ENCODE measurements around the gene RAB13. TPM values are rescaled to one million over a fixed set of nuclear protein-coding genes. Genes with fewer than 3 reads are reported as not detected.

The RAB13 gene
- total RNA-seq, 4 donors from 2014 or later, result 40.1 to 97.9 (median 64.1) TPM

- TF ChIP-seq, protein P1, sequence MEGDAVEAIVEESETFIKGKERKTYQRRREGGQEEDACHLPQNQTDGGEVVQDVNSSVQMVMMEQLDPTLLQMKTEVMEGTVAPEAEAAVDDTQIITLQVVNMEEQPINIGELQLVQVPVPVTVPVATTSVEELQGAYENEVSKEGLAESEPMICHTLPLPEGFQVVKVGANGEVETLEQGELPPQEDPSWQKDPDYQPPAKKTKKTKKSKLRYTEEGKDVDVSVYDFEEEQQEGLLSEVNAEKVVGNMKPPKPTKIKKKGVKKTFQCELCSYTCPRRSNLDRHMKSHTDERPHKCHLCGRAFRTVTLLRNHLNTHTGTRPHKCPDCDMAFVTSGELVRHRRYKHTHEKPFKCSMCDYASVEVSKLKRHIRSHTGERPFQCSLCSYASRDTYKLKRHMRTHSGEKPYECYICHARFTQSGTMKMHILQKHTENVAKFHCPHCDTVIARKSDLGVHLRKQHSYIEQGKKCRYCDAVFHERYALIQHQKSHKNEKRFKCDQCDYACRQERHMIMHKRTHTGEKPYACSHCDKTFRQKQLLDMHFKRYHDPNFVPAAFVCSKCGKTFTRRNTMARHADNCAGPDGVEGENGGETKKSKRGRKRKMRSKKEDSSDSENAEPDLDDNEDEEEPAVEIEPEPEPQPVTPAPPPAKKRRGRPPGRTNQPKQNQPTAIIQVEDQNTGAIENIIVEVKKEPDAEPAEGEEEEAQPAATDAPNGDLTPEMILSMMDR (IDR thresholded peaks at IDR 0.05; ENCODE audit: low read depth), result no peak
Measured at GRCh38 chr1:153962088-153963029, 23.8 kb downstream of the RAB13 start.

DNA sequence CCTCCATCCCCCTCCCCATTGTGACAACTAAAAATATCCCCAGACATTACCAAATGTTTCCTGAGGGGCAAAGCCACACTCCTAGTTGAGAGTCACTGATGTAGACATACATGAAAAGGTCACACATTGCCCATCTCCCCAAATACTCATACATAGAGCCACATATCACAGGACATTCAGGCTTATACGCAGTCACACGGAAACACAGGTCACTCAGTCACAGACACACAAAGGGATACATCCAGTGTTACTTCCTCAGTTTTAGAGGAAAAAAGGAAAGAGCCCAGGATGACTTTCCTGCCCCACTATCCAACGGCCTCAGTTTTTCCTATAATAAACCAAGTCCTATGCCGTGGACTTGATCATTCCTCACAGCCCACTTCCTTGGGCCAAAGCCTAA is 24.7 kb downstream of the RAB13 start:
- TF ChIP-seq, protein P1 (IDR thresholded peaks at IDR 0.05; ENCODE audit: low read depth), result no peak

DNA sequence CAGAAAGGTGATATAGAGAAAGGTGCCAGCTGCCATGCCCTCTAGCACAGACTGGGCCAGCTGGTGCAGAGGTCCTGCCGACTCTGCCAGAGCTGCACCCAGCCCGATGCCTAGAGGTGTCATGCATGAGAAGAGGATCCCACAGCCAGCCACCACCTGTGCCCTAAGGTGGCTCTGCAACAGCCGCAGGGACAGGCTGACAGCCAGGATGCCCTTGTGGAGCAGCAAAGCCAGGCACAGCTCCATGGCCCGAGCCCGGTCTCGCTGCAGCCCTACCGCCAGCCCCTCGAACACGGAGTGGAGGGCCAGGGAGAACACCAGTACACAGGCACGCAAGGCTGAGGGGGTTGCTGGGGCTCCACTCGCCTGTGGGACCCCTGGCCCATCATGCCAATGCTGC is 25.9 kb downstream of the RAB13 start:
- TF ChIP-seq, protein P1 (IDR thresholded peaks at IDR 0.05; ENCODE audit: low read depth), result no peak

DNA sequence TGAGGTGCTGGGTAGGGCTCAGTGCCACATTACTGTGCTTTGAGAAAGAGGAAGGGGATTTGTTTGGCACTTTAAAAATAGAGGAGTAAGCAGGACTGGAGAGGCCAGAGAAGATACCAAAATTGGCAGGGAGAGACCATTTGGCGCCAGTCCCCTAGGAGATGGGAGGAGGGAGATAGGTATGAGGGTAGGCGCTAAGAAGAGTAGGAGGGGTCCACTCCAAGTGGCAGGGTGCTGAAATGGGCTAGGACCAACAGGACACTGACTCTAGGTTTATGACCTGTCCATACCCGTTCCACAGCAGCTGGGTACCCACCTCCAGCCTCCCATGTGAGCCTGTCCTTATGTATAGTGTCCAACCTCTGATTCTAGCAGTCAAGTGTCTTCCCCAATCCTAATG is 26.7 kb downstream of the RAB13 start:
- TF ChIP-seq, protein P1 (IDR thresholded peaks at IDR 0.05; ENCODE audit: low read depth), result no peak

GRCh38 chr1:153958961-153959260 is 27.2 kb downstream of the RAB13 start:
- TF ChIP-seq, protein P1 (IDR thresholded peaks at IDR 0.05; ENCODE audit: low read depth), result no peak

- TF ChIP-seq, protein P1 (IDR thresholded peaks at IDR 0.05; ENCODE audit: low read depth), result no peak
Measured at GRCh38 chr1:153958111-153958960, 27.8 kb downstream of the RAB13 start, which contains the start of gene CRTC2. CRTC2 (minus strand) TSS chr1:153958612; CDS start chr1:153958497, 115 bp downstream.

- TF ChIP-seq, protein P1 (IDR thresholded peaks at IDR 0.05; ENCODE audit: low read depth), result no peak
Measured at GRCh38 chr1:153957744-153958110, 28.4 kb downstream of the RAB13 start.

All from subcutaneous adipose tissue (tissue), 4 donors.